Activated naive CD4-positive, alpha-beta T cell treated with anti-CD3 and anti-CD28 coated beads, Interleukin-2, amount 50 U/mL, for 24 hours (primary cell): Measurements from ENCODE around the gene TSPAN14.
A peak's percentile ranks its signal among the peaks of the same experiment; 100 is the strongest.

Source experiments
- H3K27ac Mint-ChIP-seq: one replicate; pipeline ENCODE4 v1.8.0; 2021; ENCODE audit warnings: mild to moderate bottlenecking, mixed read lengths
- H3K27me3 Mint-ChIP-seq: one replicate; pipeline ENCODE4 v1.8.0; 2021; ENCODE audit warnings: mixed read lengths
- H3K36me3 Mint-ChIP-seq: one replicate; pipeline ENCODE4 v1.8.0; 2021; ENCODE audit warnings: mixed read lengths
- H3K4me1 Mint-ChIP-seq: one replicate; pipeline ENCODE4 v1.8.0; 2021; ENCODE audit warnings: mixed read lengths
- H3K4me3 Mint-ChIP-seq: one replicate; pipeline ENCODE4 v1.8.0; 2021; ENCODE audit warnings: mild to moderate bottlenecking, mixed read lengths
- H3K9me3 Mint-ChIP-seq: one replicate; pipeline ENCODE4 v1.8.0; 2021; ENCODE audit warnings: mixed read lengths

TSPAN14 gene

GRCh38 chr10:80509403-80510161, 55.5 kb downstream of the TSPAN14 start:
- Mint-ChIP-seq H3K9me3 (no peaks in the 10 kb centered on the region), H3K4me1 (peaks cover 45% of the 10 kb centered on the region), H3K27me3 (no peaks in the 10 kb centered on the region), H3K27ac (peak overlapping the region; percentile 53), H3K4me3 (no peak overlapping the region), H3K36me3 (no peaks in the 10 kb centered on the region)

DNA sequence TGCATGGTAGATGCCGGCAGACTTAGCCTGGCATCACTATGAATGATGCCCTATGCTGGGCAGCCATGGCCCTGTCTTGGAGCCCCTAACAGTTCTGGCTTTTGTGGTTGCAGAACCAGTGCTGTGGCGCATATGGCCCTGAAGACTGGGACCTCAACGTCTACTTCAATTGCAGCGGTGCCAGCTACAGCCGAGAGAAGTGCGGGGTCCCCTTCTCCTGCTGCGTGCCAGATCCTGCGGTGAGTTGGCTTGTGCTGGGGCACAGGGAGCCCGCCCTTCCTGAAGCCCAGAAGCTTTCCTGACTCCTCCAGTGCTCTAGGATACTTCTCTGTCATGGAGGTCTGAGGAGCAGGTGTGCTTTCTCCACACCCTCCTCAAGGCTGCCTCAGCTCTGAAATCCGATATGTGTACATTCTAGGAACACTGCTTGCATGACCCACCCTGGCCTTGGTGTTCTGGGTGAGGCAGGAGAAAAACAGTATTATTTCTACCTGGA, 58.0 kb downstream of the TSPAN14 start:
- peaks cover 3% of the 10 kb centered on the region for H3K36me3 Mint-ChIP-seq
- H3K27ac Mint-ChIP-seq, result peak overlapping the region; percentile 91
- H3K9me3 Mint-ChIP-seq, result no peaks in the 10 kb centered on the region
- H3K4me1 Mint-ChIP-seq, result peaks cover 40% of the 10 kb centered on the region
- no peak overlapping the region for H3K4me3 Mint-ChIP-seq
- no peaks in the 10 kb centered on the region for H3K27me3 Mint-ChIP-seq

- Mint-ChIP-seq H3K27ac (no peak overlapping the region), H3K4me3 (no peak overlapping the region), H3K4me1 (peaks cover 37% of the 10 kb centered on the region), H3K9me3 (no peaks in the 10 kb centered on the region), H3K36me3 (peaks cover 3% of the 10 kb centered on the region), H3K27me3 (no peaks in the 10 kb centered on the region)
Measured at GRCh38 chr10:80513106-80513505, 59.0 kb downstream of the TSPAN14 start.

GRCh38 chr10:80515511-80515910, 61.4 kb downstream of the TSPAN14 start:
- Mint-ChIP-seq H3K36me3 (peaks cover 6% of the 10 kb centered on the region), H3K9me3 (no peaks in the 10 kb centered on the region)

DNA sequence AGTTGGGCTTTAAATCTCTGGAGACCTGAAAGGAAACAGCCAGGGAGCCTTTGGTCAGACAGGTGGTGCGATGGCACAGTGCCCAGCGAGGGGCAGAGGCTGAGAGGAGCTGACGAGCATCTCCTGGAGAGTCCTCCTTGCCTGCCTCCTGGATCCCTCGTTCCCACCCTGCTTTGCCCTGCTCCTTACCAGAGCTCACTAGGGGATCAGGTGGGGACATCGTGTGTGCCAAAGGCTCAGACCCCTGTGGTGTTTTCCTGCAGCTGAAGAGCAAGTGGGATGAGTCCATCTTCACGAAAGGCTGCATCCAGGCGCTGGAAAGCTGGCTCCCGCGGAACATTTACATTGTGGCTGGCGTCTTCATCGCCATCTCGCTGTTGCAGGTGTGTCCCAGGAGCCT, 61.8 kb downstream of the TSPAN14 start:
- H3K27ac Mint-ChIP-seq, result peak overlapping the region; percentile 90
- H3K4me3 Mint-ChIP-seq, result no peak overlapping the region
- peaks cover 30% of the 10 kb centered on the region for H3K4me1 Mint-ChIP-seq
- no peaks in the 10 kb centered on the region for H3K9me3 Mint-ChIP-seq
- H3K27me3 Mint-ChIP-seq, result no peaks in the 10 kb centered on the region
- H3K36me3 Mint-ChIP-seq, result peaks cover 7% of the 10 kb centered on the region

More at GRCh38 chr10:80515511-80515910, 61.4 kb downstream of the TSPAN14 start:
- Mint-ChIP-seq H3K27me3 (no peaks in the 10 kb centered on the region), H3K27ac (peak overlapping the region; percentile 51), H3K4me3 (no peak overlapping the region), H3K4me1 (peaks cover 32% of the 10 kb centered on the region)

DNA sequence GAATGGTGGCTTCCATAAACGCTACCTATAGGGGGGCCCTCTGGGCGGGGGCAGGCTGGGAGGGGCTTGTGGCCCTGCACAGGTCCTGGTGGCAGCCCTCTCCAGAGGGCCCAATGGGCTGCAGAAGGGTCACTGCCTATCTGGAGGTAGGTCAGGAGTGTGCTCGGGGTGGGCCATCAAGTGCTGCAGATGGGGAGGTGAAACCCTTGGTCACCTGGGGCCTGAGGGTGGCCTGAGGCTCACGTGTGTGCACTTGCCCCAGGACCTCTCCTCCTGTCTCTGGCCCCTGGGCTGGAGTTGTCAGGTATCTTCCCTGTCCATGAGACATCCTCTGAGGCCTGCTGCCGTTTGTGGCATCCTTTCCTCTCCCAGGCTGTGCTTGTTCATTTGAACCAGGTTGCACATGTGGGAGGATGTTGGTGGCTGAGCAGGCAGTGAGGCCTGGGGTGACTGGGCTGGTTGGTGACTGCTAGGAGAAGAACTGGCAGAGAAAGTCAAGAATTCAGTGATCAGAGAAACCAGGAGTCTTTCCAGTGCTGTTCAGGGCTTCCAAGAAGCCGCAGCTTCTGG, 62.5 kb downstream of the TSPAN14 start:
- H3K36me3 Mint-ChIP-seq, result peaks cover 7% of the 10 kb centered on the region
- H3K27ac Mint-ChIP-seq, result peak overlapping the region; percentile 57
- H3K4me3 Mint-ChIP-seq, result no peak overlapping the region
- no peaks in the 10 kb centered on the region for H3K9me3 Mint-ChIP-seq
- peaks cover 23% of the 10 kb centered on the region for H3K4me1 Mint-ChIP-seq
- H3K27me3 Mint-ChIP-seq, result no peaks in the 10 kb centered on the region

GRCh38 chr10:80517416-80518142, 63.5 kb downstream of the TSPAN14 start:
- Mint-ChIP-seq H3K36me3 (peaks cover 7% of the 10 kb centered on the region), H3K4me3 (no peak overlapping the region), H3K9me3 (no peaks in the 10 kb centered on the region), H3K4me1 (peaks cover 21% of the 10 kb centered on the region), H3K27me3 (no peaks in the 10 kb centered on the region), H3K27ac (no peak overlapping the region)

- H3K9me3 Mint-ChIP-seq, result no peaks in the 10 kb centered on the region
- H3K4me1 Mint-ChIP-seq, result peaks cover 24% of the 10 kb centered on the region
- peaks cover 7% of the 10 kb centered on the region for H3K36me3 Mint-ChIP-seq
- no peaks in the 10 kb centered on the region for H3K27me3 Mint-ChIP-seq
- peak overlapping the region; percentile 85 for H3K27ac Mint-ChIP-seq
- no peak overlapping the region for H3K4me3 Mint-ChIP-seq
Measured at GRCh38 chr10:80518143-80518806, 64.2 kb downstream of the TSPAN14 start.

- Mint-ChIP-seq H3K4me1 (peaks cover 27% of the 10 kb centered on the region), H3K27me3 (no peaks in the 10 kb centered on the region), H3K36me3 (peaks cover 7% of the 10 kb centered on the region), H3K9me3 (no peaks in the 10 kb centered on the region), H3K4me3 (no peak overlapping the region), H3K27ac (peak overlapping the region; percentile 85)
Measured at GRCh38 chr10:80518807-80519360, 64.8 kb downstream of the TSPAN14 start.

DNA sequence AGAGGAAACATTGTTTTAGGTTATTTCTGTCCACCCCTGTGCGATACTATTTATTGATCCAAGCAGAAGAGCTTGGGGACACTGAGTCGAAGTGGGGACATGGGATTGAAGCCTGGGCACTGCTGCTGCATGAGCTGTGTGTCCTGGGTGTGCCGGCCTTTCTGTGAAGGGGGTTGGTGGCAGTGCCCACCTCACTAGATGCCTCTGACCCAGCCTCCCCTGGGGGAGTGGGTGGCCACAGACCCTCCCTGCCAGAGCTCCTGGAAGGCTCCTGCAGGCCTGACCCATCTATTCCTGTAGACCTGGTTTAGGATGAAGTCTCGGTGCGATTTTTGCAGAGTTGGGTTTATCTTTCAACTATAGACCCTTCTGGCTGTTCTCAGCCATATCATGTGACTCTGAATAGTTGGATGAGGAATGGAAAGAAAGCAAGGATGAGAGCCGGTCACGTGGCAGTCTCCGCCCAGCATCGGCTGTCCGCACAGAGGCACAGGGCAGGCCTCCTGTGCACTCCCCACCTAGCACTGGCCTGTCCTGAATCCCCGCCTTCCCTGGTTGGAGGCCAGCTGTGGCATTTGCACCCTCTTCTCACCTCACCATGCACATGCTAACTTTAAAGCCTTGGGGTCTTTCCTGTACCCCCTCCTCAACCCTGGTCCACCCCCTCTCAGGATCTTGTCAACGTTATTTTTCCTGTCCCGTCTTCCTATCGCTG, 66.0 kb downstream of the TSPAN14 start:
- Mint-ChIP-seq H3K36me3 (peaks cover 7% of the 10 kb centered on the region), H3K27ac (peak overlapping the region; percentile 90), H3K4me1 (peaks cover 39% of the 10 kb centered on the region), H3K4me3 (no peak overlapping the region), H3K27me3 (no peaks in the 10 kb centered on the region), H3K9me3 (no peaks in the 10 kb centered on the region)

DNA sequence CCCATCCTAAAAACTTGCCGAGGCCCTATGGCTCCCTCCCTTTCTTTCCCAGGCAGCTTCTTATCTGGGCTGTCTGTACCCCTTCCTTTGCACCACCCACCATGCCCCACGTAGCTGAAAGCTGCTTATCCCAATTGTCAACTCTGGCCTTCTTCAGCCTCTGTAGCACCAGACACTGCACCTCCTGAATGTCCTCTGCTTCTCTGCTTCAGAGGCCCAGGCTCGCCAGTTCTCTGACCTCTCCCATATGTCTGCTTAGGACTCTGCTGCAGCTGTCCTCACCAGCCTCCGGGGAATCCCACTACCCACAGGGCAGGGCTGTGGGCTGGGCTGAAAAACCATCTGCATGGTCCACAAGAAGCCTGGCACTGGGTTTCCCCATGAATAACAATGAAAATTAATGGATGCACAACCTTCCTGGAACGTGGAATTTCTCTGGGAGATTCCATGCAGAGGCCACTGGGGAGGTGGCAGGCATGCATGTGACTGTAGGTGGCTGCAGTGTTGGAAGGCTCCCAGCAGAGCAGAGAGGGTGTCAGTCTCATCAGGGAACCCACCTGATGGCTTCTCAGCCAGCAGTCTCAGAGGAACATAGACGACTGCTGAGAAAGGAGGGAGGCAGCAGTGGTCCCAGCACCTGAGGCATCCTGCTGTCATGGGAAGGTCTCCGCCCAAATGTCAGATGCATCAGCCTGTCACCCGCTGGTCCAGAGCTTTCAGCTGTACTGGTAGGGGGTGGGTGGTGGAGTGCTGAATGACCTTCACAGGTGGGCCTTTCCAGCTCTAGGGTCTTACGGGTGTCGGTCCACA, 66.8 kb downstream of the TSPAN14 start:
- peaks cover 7% of the 10 kb centered on the region for H3K36me3 Mint-ChIP-seq
- no peak overlapping the region for H3K4me3 Mint-ChIP-seq
- H3K27me3 Mint-ChIP-seq, result no peaks in the 10 kb centered on the region
- H3K27ac Mint-ChIP-seq, result peak overlapping the region; percentile 90
- H3K9me3 Mint-ChIP-seq, result no peaks in the 10 kb centered on the region
- H3K4me1 Mint-ChIP-seq, result peaks cover 46% of the 10 kb centered on the region

GRCh38 chr10:80522756-80523363, 68.8 kb downstream of the TSPAN14 start:
- Mint-ChIP-seq H3K27me3 (no peaks in the 10 kb centered on the region), H3K9me3 (no peaks in the 10 kb centered on the region), H3K4me3 (no peak overlapping the region), H3K4me1 (peaks cover 55% of the 10 kb centered on the region), H3K27ac (peak overlapping the region; percentile 78), H3K36me3 (peaks cover 4% of the 10 kb centered on the region)

DNA sequence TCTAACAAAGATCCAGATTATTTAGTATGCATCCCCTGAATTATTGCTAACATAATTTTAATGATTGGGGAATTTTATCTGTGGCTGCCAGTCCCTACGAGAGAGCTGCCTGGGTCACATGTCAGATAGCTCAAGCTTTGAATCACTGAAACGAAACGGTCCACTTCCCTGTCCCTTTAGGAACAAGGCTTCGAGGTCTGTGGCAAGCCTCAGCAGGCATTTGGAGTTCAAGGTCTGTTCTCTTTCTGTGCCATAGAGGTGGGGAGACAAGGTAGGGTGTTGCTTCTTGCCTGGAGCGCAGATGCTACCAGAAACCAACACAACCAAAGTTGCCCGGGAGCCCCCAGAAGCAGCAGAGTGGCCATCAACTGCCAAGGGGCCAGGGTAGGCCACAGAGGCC, 69.7 kb downstream of the TSPAN14 start:
- Mint-ChIP-seq H3K27me3 (no peaks in the 10 kb centered on the region), H3K36me3 (peaks cover 3% of the 10 kb centered on the region), H3K4me3 (no peak overlapping the region), H3K9me3 (no peaks in the 10 kb centered on the region), H3K4me1 (peaks cover 60% of the 10 kb centered on the region), H3K27ac (peak overlapping the region; percentile 51)
